ENCODE results near the gene NHS. TPM values are rescaled to one million over a fixed set of nuclear protein-coding genes. Genes with fewer than 3 reads are reported as not detected.

The NHS gene
- total and polyA plus RNA-seq, 3 donors from 2014 or later = 4.8 to 25.7 (median 21.8) TPM

DNA sequence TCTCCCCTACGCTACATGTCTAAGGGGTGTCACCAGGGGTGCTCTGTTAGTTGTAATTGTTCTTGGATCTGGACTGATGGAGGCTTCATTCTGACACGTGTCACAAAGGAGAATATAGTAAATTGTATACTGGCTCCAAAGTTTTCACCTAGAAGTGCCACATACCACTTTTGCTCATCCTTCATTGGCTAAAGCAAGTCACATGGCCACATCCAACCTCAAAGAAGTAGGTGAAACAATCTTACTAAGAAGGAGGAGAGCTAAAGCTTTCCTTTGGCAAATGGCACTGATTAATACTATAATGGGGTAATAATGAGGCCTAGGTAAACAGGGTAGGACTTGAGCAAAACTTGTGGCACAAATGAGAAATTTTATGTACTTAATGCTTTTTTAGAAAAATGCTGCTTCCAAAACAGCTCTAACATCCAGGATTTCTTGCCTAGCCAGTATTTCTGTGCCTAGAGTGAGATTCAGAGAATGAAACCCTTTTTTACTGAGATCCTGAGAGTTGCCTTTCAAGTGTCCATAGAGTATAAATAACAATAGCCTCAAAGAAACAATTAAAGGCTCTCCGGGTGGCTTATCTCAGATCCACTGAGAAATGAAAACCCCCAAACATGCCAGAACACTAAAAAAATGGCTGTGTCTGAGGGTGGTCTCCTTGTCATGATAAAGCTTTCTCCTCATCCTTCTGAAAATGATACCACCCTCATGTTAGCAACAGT, 34.7 kb downstream of the NHS start:
- no peak for DNase-seq
- H3K4me1 ChIP-seq = peaks cover 2% of the 10 kb centered on the region
- H3K36me3 ChIP-seq (ENCODE audit: low read depth, missing control alignments) = no peaks in the 10 kb centered on the region
- no peaks in the 10 kb centered on the region for H3K27me3 ChIP-seq
- no peak overlapping the region for H3K4me3 ChIP-seq
- H3K27ac ChIP-seq = no peak overlapping the region
- intact Hi-C loops (cut with DNase I; ENCODE audit: low total_unique reads) = no loop called here
- TF ChIP-seq, protein P1, sequence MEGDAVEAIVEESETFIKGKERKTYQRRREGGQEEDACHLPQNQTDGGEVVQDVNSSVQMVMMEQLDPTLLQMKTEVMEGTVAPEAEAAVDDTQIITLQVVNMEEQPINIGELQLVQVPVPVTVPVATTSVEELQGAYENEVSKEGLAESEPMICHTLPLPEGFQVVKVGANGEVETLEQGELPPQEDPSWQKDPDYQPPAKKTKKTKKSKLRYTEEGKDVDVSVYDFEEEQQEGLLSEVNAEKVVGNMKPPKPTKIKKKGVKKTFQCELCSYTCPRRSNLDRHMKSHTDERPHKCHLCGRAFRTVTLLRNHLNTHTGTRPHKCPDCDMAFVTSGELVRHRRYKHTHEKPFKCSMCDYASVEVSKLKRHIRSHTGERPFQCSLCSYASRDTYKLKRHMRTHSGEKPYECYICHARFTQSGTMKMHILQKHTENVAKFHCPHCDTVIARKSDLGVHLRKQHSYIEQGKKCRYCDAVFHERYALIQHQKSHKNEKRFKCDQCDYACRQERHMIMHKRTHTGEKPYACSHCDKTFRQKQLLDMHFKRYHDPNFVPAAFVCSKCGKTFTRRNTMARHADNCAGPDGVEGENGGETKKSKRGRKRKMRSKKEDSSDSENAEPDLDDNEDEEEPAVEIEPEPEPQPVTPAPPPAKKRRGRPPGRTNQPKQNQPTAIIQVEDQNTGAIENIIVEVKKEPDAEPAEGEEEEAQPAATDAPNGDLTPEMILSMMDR (IDR thresholded peaks at IDR 0.05) = no peak
- no peak for TF ChIP-seq POLR2A (IDR thresholded peaks at IDR 0.05)
- no peaks in the 10 kb centered on the region for H3K9me3 ChIP-seq
- 76 to 89% methylated on average over 3 of the region's 3 CpGs for WGBS, 2 donors

DNA sequence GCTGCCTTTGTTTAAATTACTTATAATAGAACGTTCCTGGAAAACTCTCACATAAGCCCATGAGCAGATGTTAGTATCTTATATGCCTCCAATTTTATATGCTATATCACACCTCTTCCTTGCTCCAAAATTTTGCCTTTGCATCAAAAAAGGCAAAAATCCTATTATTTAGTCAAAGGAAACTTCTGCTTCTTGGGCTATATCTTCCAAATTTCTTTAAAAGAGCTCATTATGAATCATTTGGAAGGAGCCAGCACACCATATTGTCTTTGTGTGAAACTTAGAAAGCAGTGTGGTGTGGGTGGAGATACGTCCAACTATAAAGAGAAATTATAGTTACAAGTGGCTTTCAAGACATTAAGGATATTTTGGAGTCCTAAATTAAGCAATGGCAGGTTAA, 35.7 kb downstream of the NHS start:
- Histone ChIP-seq H3K4me3 (no peak overlapping the region), H3K4me1 (peaks cover 9% of the 10 kb centered on the region), H3K36me3 (ENCODE audit: low read depth, missing control alignments) (no peaks in the 10 kb centered on the region), H3K27me3 (no peaks in the 10 kb centered on the region), H3K27ac (no peak overlapping the region), H3K9me3 (no peaks in the 10 kb centered on the region)
- 76 to 79% methylated on average over 2 of the region's 2 CpGs for WGBS, 2 donors
- TF ChIP-seq POLR2A (IDR thresholded peaks at IDR 0.05) = no peak
- TF ChIP-seq, protein P1 (IDR thresholded peaks at IDR 0.05) = no peak
- no peak for DNase-seq
- intact Hi-C loops (cut with DNase I; ENCODE audit: low total_unique reads) = no loop called here

DNA sequence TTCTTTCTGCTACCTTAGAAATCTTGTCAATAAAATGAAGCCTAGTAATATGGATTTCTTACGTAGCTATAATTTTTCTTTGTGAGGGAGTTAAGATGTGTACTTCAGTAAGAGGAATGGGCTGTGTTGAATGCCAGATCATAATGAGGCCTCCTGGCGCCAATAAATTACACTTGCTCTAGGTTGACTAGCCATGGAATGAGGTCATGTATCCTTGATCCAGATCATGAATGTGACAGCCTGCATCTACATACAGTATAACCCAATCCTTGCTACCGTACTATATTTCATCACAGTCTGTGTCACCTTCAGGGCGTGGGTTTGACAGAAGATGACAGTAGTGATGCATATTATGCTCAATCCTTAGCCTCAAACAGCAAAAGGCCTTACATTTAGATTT, 36.2 kb downstream of the NHS start:
- no peaks in the 10 kb centered on the region for H3K27me3 ChIP-seq
- peaks cover 9% of the 10 kb centered on the region for H3K4me1 ChIP-seq
- no peaks in the 10 kb centered on the region for H3K9me3 ChIP-seq
- no peaks in the 10 kb centered on the region for H3K36me3 ChIP-seq (ENCODE audit: low read depth, missing control alignments)
- H3K4me3 ChIP-seq = no peak overlapping the region
- 87 to 91% methylated on average over 4 of the region's 4 CpGs for WGBS, 2 donors
- TF ChIP-seq, protein P1 (IDR thresholded peaks at IDR 0.05) = no peak
- no peak for TF ChIP-seq POLR2A (IDR thresholded peaks at IDR 0.05)
- H3K27ac ChIP-seq = no peak overlapping the region
- intact Hi-C loops (cut with DNase I; ENCODE audit: low total_unique reads) = no loop called here
- no peak for DNase-seq

DNA sequence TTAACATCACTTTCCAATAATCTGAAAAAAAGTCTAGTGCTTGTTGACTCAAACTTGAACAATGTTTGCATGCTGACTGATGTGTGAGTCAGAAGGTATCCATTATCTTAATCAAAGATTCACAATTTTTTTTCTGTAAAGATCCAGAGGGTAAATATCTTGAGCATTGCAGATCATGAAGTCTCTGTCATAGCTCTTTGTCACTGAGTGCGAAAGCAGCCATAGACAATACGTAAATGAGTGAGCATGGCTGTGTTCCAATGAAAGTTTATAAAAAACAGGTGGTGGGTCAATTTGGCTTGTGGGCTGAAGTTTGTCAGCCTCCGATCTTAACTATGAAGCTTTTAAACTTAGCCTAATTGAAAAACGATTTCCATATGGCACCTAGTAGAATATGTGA, 37.7 kb downstream of the NHS start:
- intact Hi-C loops (cut with DNase I; ENCODE audit: low total_unique reads) = no loop called here
- Histone ChIP-seq H3K27ac (no peak overlapping the region), H3K4me1 (peaks cover 9% of the 10 kb centered on the region), H3K36me3 (ENCODE audit: low read depth, missing control alignments) (no peaks in the 10 kb centered on the region), H3K27me3 (no peaks in the 10 kb centered on the region), H3K9me3 (no peaks in the 10 kb centered on the region), H3K4me3 (no peak overlapping the region)
- DNase-seq = no peak
- whole genome bisulfite sequencing, 2 donors = 75 to 81% methylated on average over 4 of the region's 4 CpGs
- TF ChIP-seq, protein P1 (IDR thresholded peaks at IDR 0.05) = no peak
- no peak for TF ChIP-seq POLR2A (IDR thresholded peaks at IDR 0.05)

DNA sequence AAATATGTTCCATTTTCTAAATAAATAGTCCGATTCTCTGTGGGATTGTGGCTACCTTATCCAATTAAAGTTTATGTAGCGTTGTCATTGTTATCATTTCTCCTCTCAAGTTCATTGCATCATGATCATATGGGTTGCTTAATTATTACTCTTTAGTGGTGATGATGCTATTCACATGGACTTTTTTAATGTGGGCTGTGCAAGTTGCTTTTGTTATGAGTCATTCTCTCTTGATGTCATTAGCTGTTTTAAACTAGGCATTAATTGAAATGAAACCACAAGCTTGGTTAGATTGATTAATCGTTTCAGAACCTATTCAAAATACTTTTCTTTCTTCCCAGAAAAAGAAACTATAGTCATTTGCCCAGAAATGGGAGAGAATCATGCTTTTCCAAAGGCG, 38.2 kb downstream of the NHS start:
- intact Hi-C loops (cut with DNase I; ENCODE audit: low total_unique reads) = no loop called here
- Histone ChIP-seq H3K4me3 (no peak overlapping the region), H3K36me3 (ENCODE audit: low read depth, missing control alignments) (no peaks in the 10 kb centered on the region), H3K27me3 (no peaks in the 10 kb centered on the region), H3K27ac (no peak overlapping the region), H3K9me3 (no peaks in the 10 kb centered on the region), H3K4me1 (peaks cover 9% of the 10 kb centered on the region)
- no peak for DNase-seq
- TF ChIP-seq, protein P1 (IDR thresholded peaks at IDR 0.05) = no peak
- TF ChIP-seq POLR2A (IDR thresholded peaks at IDR 0.05) = no peak
- 81 to 87% methylated on average over 4 of the region's 4 CpGs for WGBS, 2 donors
